ENCODE results near the gene PLPP3. TPM values are rescaled to one million over a fixed set of nuclear protein-coding genes. Genes with fewer than 3 reads are reported as not detected.

Gene PLPP3
- total RNA-seq, 1 experiment from 2014 or later: 3.4 TPM

- TF ChIP-seq RAD21 (IDR thresholded peaks at IDR 0.05; ENCODE audit: low read depth): no peak
- TF ChIP-seq TCF7L2 (IDR thresholded peaks at IDR 0.05; ENCODE audit: borderline replicate concordance, extremely low read depth, insufficient read depth, insufficient read length): no peak
- no peak for TF ChIP-seq POLR2A (IDR thresholded peaks at IDR 0.05; ENCODE audit: borderline replicate concordance, extremely low read depth, insufficient read depth, insufficient read length)
- no peak for TF ChIP-seq ZFX (IDR thresholded peaks at IDR 0.05)
- TF ChIP-seq CEBPB (IDR thresholded peaks at IDR 0.05; ENCODE audit: low read depth): no peak
- TF ChIP-seq REST (IDR thresholded peaks at IDR 0.05; ENCODE audit: low read depth): no peak
- no peak for TF ChIP-seq YY1 (IDR thresholded peaks at IDR 0.05; ENCODE audit: extremely low read depth, insufficient replicate concordance, low read depth, low read length)
- no peak for TF ChIP-seq FOSL1 (IDR thresholded peaks at IDR 0.05; ENCODE audit: low read depth)
- Histone ChIP-seq H3K4me3 (replicated peaks in 1 of 2; ENCODE audit: low read depth in 1 of 2, low read length in 2 of 2) (no peak overlapping the region), H3K79me2 (ENCODE audit: insufficient read depth, low read length) (no peaks in the 10 kb centered on the region), H3K4me1 (ENCODE audit: control insufficient read depth in 1 of 2, insufficient read depth in 2 of 2, low read length in 2 of 2) (peaks cover 0 to 5% of the 10 kb centered on the region in 2 experiments; a peak in 2 of 4 replicates), H3K9ac (ENCODE audit: low read length) (no peak overlapping the region), H3K27me3 (ENCODE audit: insufficient read depth, low read length) (no peaks in the 10 kb centered on the region), H3K36me3 (ENCODE audit: control insufficient read depth in 1 of 2, insufficient read depth in 2 of 2, low read length in 2 of 2) (no peaks in the 10 kb centered on the region), H3K9me2 (ENCODE audit: insufficient read depth) (no peaks in the 10 kb centered on the region), H3K4me2 (ENCODE audit: low read length) (no peak overlapping the region), H2AFZ (ENCODE audit: low read depth, low read length, poor library complexity, severe bottlenecking) (no peak overlapping the region), H4K20me1 (ENCODE audit: insufficient read depth) (no peaks in the 10 kb centered on the region), H3K27ac (ENCODE audit: low read depth, low read length) (no peak overlapping the region), H3K9me3 (ENCODE audit: control insufficient read depth in 1 of 2, insufficient read depth in 1 of 2, low read depth in 1 of 2, low read length in 2 of 2) (no peaks in the 10 kb centered on the region)
- CTCF ChIA-PET: no interaction called here
- RAD21 ChIA-PET (ENCODE audit: low non-redundant PET in 1 of 2, low total read pairs in 2 of 2, uncharacterized antibody in 2 of 2, unreplicated experiment in 2 of 2): no interaction called here
- POLR2A ChIA-PET: no interaction called here
- no peak for ATAC-seq
- DNase-seq (ENCODE audit: low read depth, low spot score): no peak
- BruUV-seq (replicated peaks): no TSS peak
- intact Hi-C loops (cut with micrococcal nuclease): no loop called here
These were observed 96.3 kb downstream of the PLPP3 start for GRCh38 chr1:56483104-56483503.
